Measurements from ENCODE around the gene FAM131B. TPM values are rescaled to one million over a fixed set of nuclear protein-coding genes. Genes with fewer than 3 reads are reported as not detected.

The FAM131B gene
- total RNA-seq, 1 donor, result 3.2 TPM

GRCh38 chr7:143356414-143357050 lies 6.0 kb downstream of the FAM131B start:
- no peak overlapping the region for H3K4me3 ChIP-seq (ENCODE audit: low read depth, low read length)
- no peak for DNase-seq (ENCODE audit: low read depth)

GRCh38 chr7:143355450-143356385 lies 6.8 kb downstream of the FAM131B start:
- no peak for DNase-seq (ENCODE audit: low read depth)
- no peak for TF ChIP-seq CTCF (IDR thresholded peaks at IDR 0.05; ENCODE audit: insufficient read depth, low read length)
- H3K4me3 ChIP-seq (ENCODE audit: low read depth, low read length), result no peak overlapping the region

More at GRCh38 chr7:143356414-143357050, 6.0 kb downstream of the FAM131B start:
- no peak for TF ChIP-seq CTCF (IDR thresholded peaks at IDR 0.05; ENCODE audit: insufficient read depth, low read length)

DNA sequence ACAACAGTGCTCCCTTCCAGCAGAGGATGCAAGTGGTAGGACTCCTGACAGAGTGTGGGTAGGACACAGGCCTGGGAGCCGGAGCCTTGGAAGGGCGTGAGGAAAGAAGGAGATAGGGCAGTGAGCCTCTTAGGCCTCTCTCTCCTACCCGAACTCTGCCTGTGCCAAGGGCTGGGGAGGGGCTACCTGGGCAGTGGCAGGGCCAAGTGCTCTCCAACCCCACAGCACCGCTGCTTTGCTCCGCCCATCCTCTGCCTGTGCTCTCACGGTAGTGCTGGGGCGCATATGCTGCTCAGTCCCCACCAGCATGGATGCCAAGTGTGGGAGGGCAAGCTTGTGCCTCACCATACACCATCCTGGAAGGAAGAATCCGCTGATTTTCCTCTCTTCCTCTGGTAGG lies 7.5 kb downstream of the FAM131B start:
- H3K4me3 ChIP-seq (ENCODE audit: low read depth, low read length), result no peak overlapping the region
- TF ChIP-seq CTCF (IDR thresholded peaks at IDR 0.05; ENCODE audit: insufficient read depth, low read length), result no peak
- no peak for DNase-seq (ENCODE audit: low read depth)

DNA sequence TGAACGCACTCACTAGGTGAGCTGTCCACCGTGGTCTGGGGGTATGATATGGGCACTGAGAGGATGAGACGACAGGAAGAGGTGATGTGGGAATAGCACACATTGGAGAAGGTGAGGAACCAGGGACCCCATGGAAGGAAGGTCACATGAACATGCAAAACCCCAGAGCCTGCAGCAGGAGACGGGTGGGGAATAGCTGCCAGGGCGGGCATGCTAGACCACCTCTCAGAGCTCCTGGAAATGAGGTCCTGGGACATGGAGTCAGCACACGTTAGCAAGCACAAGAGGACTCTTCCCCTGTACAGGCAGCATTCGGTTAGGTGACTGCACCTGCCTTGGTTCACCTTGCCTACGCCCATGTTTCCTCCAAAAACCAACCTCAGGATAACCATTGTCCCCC lies 8.1 kb downstream of the FAM131B start:
- TF ChIP-seq CTCF (IDR thresholded peaks at IDR 0.05; ENCODE audit: insufficient read depth, low read length), result no peak
- no peak for DNase-seq (ENCODE audit: low read depth)
- H3K4me3 ChIP-seq (ENCODE audit: low read depth, low read length), result no peak overlapping the region

GRCh38 chr7:143352531-143353002 lies 9.9 kb downstream of the FAM131B start:
- no peak for DNase-seq (ENCODE audit: low read depth)
- TF ChIP-seq CTCF (IDR thresholded peaks at IDR 0.05; ENCODE audit: insufficient read depth, low read length), result no peak
- H3K4me3 ChIP-seq (ENCODE audit: low read depth, low read length), result no peak overlapping the region

- no peak for DNase-seq (ENCODE audit: low read depth)
- no peak overlapping the region for H3K4me3 ChIP-seq (ENCODE audit: low read depth, low read length)
- no peak for TF ChIP-seq CTCF (IDR thresholded peaks at IDR 0.05; ENCODE audit: insufficient read depth, low read length)
Measured at GRCh38 chr7:143351574-143351973, 10.9 kb downstream of the FAM131B start.
